Uterus (tissue), 2 donors: ENCODE data around the gene TIFAB.

Experiments used
- CTCF ChIP-seq, 4 experiments: fragments of 200-600 bp in 2 of 4; fragments of 450-650 bp in 2 of 4; sonication (generic) in 2 of 4; IDR thresholded peaks; one replicate each; pipeline ENCODE4 v1.5.1; 2016 to 2019; ENCODE audit warnings: antibody characterized with exemption in 4 of 4, mild to moderate bottlenecking in 2 of 4, moderate library complexity in 1 of 4
- POLR2A ChIP-seq, 2 donors: fragments of 450-650 bp; IDR thresholded peaks; one replicate each; pipeline ENCODE4 v1.6.1; 2016; ENCODE audit warnings: antibody characterized with exemption in 2 of 2, mild to moderate bottlenecking in 1 of 2, moderate library complexity in 1 of 2

- no peak for TF ChIP-seq CTCF (IDR thresholded peaks at IDR 0.05)
- no peak for TF ChIP-seq POLR2A (IDR thresholded peaks at IDR 0.05)
These were observed 22.1 kb downstream of the TIFAB start for GRCh38 chr5:135430135-135430437.
